KMS-11 (cell line): ENCODE measurements around the gene PAOX.
"Not testable (repeated sequence)": the region's sequence is repeated elsewhere in the genome, so short reads cannot be mapped to it uniquely, and the experiment has no call there.

Source experiments
- H2AFZ ChIP-seq: fragments of 200-600 bp; sonication (generic); 2 replicates; pipeline ENCODE4 v1.6.1; 2016; ENCODE audit warnings: antibody characterized with exemption, mixed run types, low read depth
- H3K27ac ChIP-seq: fragments of 200-600 bp; sonication (generic); 2 replicates; pipeline ENCODE4 v1.6.1; 2016; ENCODE audit warnings: mild to moderate bottlenecking, mixed run types
- H3K27me3 ChIP-seq: fragments of 200-600 bp; sonication (generic); 2 replicates; pipeline ENCODE4 v1.6.1; 2017; ENCODE audit warnings: mild to moderate bottlenecking, low read depth, mixed run types, moderate library complexity; ENCODE audit not compliant: insufficient read depth
- H3K36me3 ChIP-seq: fragments of 200-600 bp; sonication (generic); 2 replicates; pipeline ENCODE4 v1.6.1; 2017; ENCODE audit warnings: mild to moderate bottlenecking, mixed run types; ENCODE audit not compliant: insufficient read depth
- H3K4me1 ChIP-seq: fragments of 200-600 bp; sonication (generic); 2 replicates; pipeline ENCODE4 v1.6.1; 2016; ENCODE audit warnings: mild to moderate bottlenecking, low read depth, mixed run types; ENCODE audit not compliant: poor library complexity, severe bottlenecking
- H3K4me2 ChIP-seq: fragments of 200-600 bp; sonication (generic); 2 replicates; pipeline ENCODE4 v1.7.0; 2016; ENCODE audit warnings: mild to moderate bottlenecking, mixed run types
- H3K4me3 ChIP-seq: fragments of 200-600 bp; sonication (generic); IDR thresholded peaks from 2 replicates; pipeline ENCODE4 v1.6.1; 2017; ENCODE audit warnings: low read depth, low read length, mixed read lengths; ENCODE audit not compliant: insufficient read depth
- H3K79me2 ChIP-seq: fragments of 200-600 bp; sonication (generic); 2 replicates; pipeline ENCODE4 v1.6.1; 2016; ENCODE audit warnings: low read depth, mixed run types; ENCODE audit not compliant: insufficient read depth
- H3K9ac ChIP-seq: fragments of 200-600 bp; sonication (generic); 2 replicates; pipeline ENCODE4 v1.6.1; 2016; ENCODE audit warnings: mild to moderate bottlenecking, mixed run types
- H4K20me1 ChIP-seq: fragments of 200-600 bp; sonication (generic); 2 replicates; pipeline ENCODE4 v1.6.1; 2016; ENCODE audit warnings: mild to moderate bottlenecking, mixed run types; ENCODE audit not compliant: insufficient read depth
- CTCF ChIP-seq: fragments of 200-600 bp; sonication (generic); conservative IDR thresholded peaks from 2 replicates; pipeline ENCODE4 v1.6.1; 2017; ENCODE audit warnings: low read depth, mild to moderate bottlenecking, antibody characterized with exemption, low read length, moderate library complexity, mixed read lengths

PAOX gene

GRCh38 chr10:133405272-133405671, 26.2 kb downstream of the PAOX start:
- Histone ChIP-seq H3K9ac (no peak overlapping the region), H3K27ac (no peak overlapping the region), H3K36me3 (no peaks in the 10 kb centered on the region), H3K79me2 (no peaks in the 10 kb centered on the region; the same call in none of the 2 replicates), H3K4me2 (no peak overlapping the region), H3K4me3 (no peak overlapping the region), H3K4me1 (peaks cover 25% of the 10 kb centered on the region), H2AFZ (no peak overlapping the region), H3K27me3 (no peaks in the 10 kb centered on the region), H4K20me1 (no peaks in the 10 kb centered on the region)
- no peak for TF ChIP-seq CTCF

- no peaks in the 10 kb centered on the region for H4K20me1 ChIP-seq
- H3K36me3 ChIP-seq = no peaks in the 10 kb centered on the region
- H3K79me2 ChIP-seq = no peaks in the 10 kb centered on the region; the same call in none of the 2 replicates
- H3K27ac ChIP-seq = no peak overlapping the region
- H3K4me1 ChIP-seq = peaks cover 18% of the 10 kb centered on the region
- no peaks in the 10 kb centered on the region for H3K27me3 ChIP-seq
- H2AFZ ChIP-seq = no peak overlapping the region
- H3K4me2 ChIP-seq = no peak overlapping the region
- no peak overlapping the region for H3K9ac ChIP-seq
- TF ChIP-seq CTCF = no peak
- H3K4me3 ChIP-seq = no peak overlapping the region
Measured at GRCh38 chr10:133405844-133406527, 26.9 kb downstream of the PAOX start.

- no peaks in the 10 kb centered on the region for H3K27me3 ChIP-seq
Measured at GRCh38 chr10:133411523-133412380, 32.7 kb downstream of the PAOX start.

GRCh38 chr10:133412381-133412711, 33.3 kb downstream of the PAOX start:
- Histone ChIP-seq H2AFZ (no peak overlapping the region), H4K20me1 (no peaks in the 10 kb centered on the region), H3K79me2 (no peaks in the 10 kb centered on the region; the same call in 1 of the 2 replicates), H3K36me3 (no peaks in the 10 kb centered on the region; the same call in 1 of the 2 replicates), H3K4me1 (no peaks in the 10 kb centered on the region), H3K4me2 (no peak overlapping the region), H3K9ac (no peak overlapping the region), H3K27ac (no peak overlapping the region), H3K27me3 (no peaks in the 10 kb centered on the region), H3K4me3 (no peak overlapping the region)
- TF ChIP-seq CTCF = no peak

More at GRCh38 chr10:133411523-133412380, 32.7 kb downstream of the PAOX start:
- no peaks in the 10 kb centered on the region; the same call in 1 of the 2 replicates for H3K79me2 ChIP-seq
- no peak overlapping the region for H3K4me3 ChIP-seq
- H2AFZ ChIP-seq = no peak overlapping the region
- no peak overlapping the region for H3K9ac ChIP-seq
- H3K4me2 ChIP-seq = no peak overlapping the region
- no peak for TF ChIP-seq CTCF
- H4K20me1 ChIP-seq = no peaks in the 10 kb centered on the region
- H3K4me1 ChIP-seq = no peaks in the 10 kb centered on the region
- H3K27ac ChIP-seq = no peak overlapping the region
- H3K36me3 ChIP-seq = no peaks in the 10 kb centered on the region; the same call in 1 of the 2 replicates

- not testable (repeated sequence) for H3K9ac ChIP-seq, H3K4me3 ChIP-seq, H3K79me2 ChIP-seq, H3K27me3 ChIP-seq, H3K4me2 ChIP-seq, H3K36me3 ChIP-seq, H4K20me1 ChIP-seq, H3K27ac ChIP-seq, H3K4me1 ChIP-seq, H2AFZ ChIP-seq
Measured at GRCh38 chr10:133414401-133414800, 35.3 kb downstream of the PAOX start.
